WTC11 (cell line): ENCODE data around the gene ANTXR2. TPM values are rescaled to one million over a fixed set of nuclear protein-coding genes. Genes with fewer than 3 reads are reported as not detected.

ENCODE experiments used
- ATAC-seq: fragments of 200-7000 bp; cut with Tn5 transposase; 2 replicates; pipeline ENCODE4 v1.10.0; 2021; ENCODE audit warnings: mild to moderate bottlenecking, moderate library complexity
- CTCF ChIA-PET: fragments of 300-600 bp; sonication (Branson Sonifier 250); formaldehyde crosslinking; loops from one replicate; lab custom pipeline; 2021; ENCODE audit warnings: antibody characterized with exemption; lab: Charles Lee
- POLR2A ChIA-PET: fragments of 350-600 bp; sonication (Branson Sonifier 250); formaldehyde crosslinking; loops from one replicate; lab custom pipeline; 2021; ENCODE audit warnings: antibody characterized with exemption; lab: Charles Lee
- DNase-seq: peaks from one replicate; pipeline ENCODE4 v3.0.0; 2021; ENCODE audit warnings: low spot score
- H3K27ac Mint-ChIP-seq: 2 replicates; pipeline ENCODE4 v1.8.0; 2021; ENCODE audit warnings: mixed read lengths
- H3K27me3 Mint-ChIP-seq: 2 replicates; pipeline ENCODE4 v1.8.0; 2021; ENCODE audit warnings: low read depth, mild to moderate bottlenecking, moderate library complexity, mixed read lengths
- H3K36me3 Mint-ChIP-seq: 2 replicates; pipeline ENCODE4 v1.8.0; 2021; ENCODE audit warnings: mixed read lengths
- H3K4me1 Mint-ChIP-seq: 2 replicates; pipeline ENCODE4 v1.8.0; 2022; ENCODE audit warnings: mixed read lengths
- H3K4me3 Mint-ChIP-seq: 2 replicates; pipeline ENCODE4 v1.8.0; 2021; ENCODE audit warnings: mild to moderate bottlenecking, moderate library complexity, mixed read lengths
- H3K9me3 Mint-ChIP-seq: 2 replicates; pipeline ENCODE4 v1.8.0; 2021; ENCODE audit warnings: mixed read lengths
- ATF1 ChIP-seq: sonication (generic); formaldehyde crosslinking; IDR thresholded peaks from 2 replicates; pipeline ENCODE4 v1.8.1; 2023; ENCODE audit warnings: mild to moderate bottlenecking, moderate library complexity, missing genetic modification reagents
- CREM ChIP-seq: sonication (generic); formaldehyde crosslinking; IDR thresholded peaks from 2 replicates; pipeline ENCODE4 v1.8.1; 2022; ENCODE audit warnings: mild to moderate bottlenecking, missing genetic modification reagents, moderate library complexity
- E2F5 ChIP-seq: sonication (generic); formaldehyde crosslinking; IDR thresholded peaks from 2 replicates; pipeline ENCODE4 v1.8.1; 2022; ENCODE audit warnings: mild to moderate bottlenecking, moderate library complexity, missing genetic modification reagents
- ERG ChIP-seq: fragments of 250-450 bp; sonication (Bioruptor Pico); IDR thresholded peaks from 2 replicates; pipeline ENCODE4 v1.8.0; 2021; ENCODE audit warnings: mild to moderate bottlenecking
- ESRRA ChIP-seq: sonication (generic); formaldehyde crosslinking; IDR thresholded peaks from 2 replicates; pipeline ENCODE4 v1.8.1; 2022; ENCODE audit warnings: mild to moderate bottlenecking, missing genetic modification reagents, borderline replicate concordance
- JUN ChIP-seq: sonication (generic); formaldehyde crosslinking; IDR thresholded peaks from 2 replicates; pipeline ENCODE4 v1.8.0; 2023; ENCODE audit warnings: mild to moderate bottlenecking, missing genetic modification reagents
- KAT7 ChIP-seq: sonication (generic); formaldehyde crosslinking; IDR thresholded peaks from 2 replicates; pipeline ENCODE4 v1.8.1; 2023; ENCODE audit warnings: missing genetic modification reagents, mild to moderate bottlenecking, borderline replicate concordance
- MYBL2 ChIP-seq: sonication (generic); formaldehyde crosslinking; IDR thresholded peaks from 2 replicates; pipeline ENCODE4 v1.8.1; 2023; ENCODE audit warnings: mild to moderate bottlenecking, moderate library complexity, missing genetic modification reagents
- TEAD4 ChIP-seq: sonication (generic); formaldehyde crosslinking; IDR thresholded peaks from 2 replicates; pipeline ENCODE4 v1.8.0; 2022; ENCODE audit warnings: mild to moderate bottlenecking, missing genetic modification reagents
- ZNF263 ChIP-seq: sonication (generic); formaldehyde crosslinking; IDR thresholded peaks from 2 replicates; pipeline ENCODE4 v1.8.1; 2022; ENCODE audit warnings: low read depth, mild to moderate bottlenecking, moderate library complexity, missing genetic modification reagents
- ZNF317 ChIP-seq: sonication (generic); formaldehyde crosslinking; IDR thresholded peaks from 2 replicates; pipeline ENCODE4 v1.8.1; 2023; ENCODE audit warnings: low read depth, mild to moderate bottlenecking, moderate library complexity, missing genetic modification reagents, borderline replicate concordance
- ZNF425 ChIP-seq: fragments of 250-450 bp; sonication (Bioruptor Pico); conservative IDR thresholded peaks from 2 replicates; pipeline ENCODE4 v1.9.0; 2021; ENCODE audit warnings: mild to moderate bottlenecking
- total RNA-seq: library from RNA; stranded (reverse); gene quantifications from 3 replicates; pipeline ENCODE4 v1.2.3, GENCODE V29; 2021
- TF ChIP-seq, protein P1 (sequence below): sonication (generic); formaldehyde crosslinking; conservative IDR thresholded peaks from 2 replicates; pipeline ENCODE4 v1.8.1; 2023; ENCODE audit warnings: mild to moderate bottlenecking, low read depth, missing genetic modification reagents, moderate library complexity
- TF ChIP-seq, protein P2 (sequence below): sonication (generic); formaldehyde crosslinking; IDR thresholded peaks from 2 replicates; pipeline ENCODE4 v1.8.1; 2023; ENCODE audit warnings: mild to moderate bottlenecking, missing genetic modification reagents
- TF ChIP-seq, protein P3 (sequence below): fragments of 250-450 bp; sonication (Bioruptor Pico); IDR thresholded peaks from 2 replicates; pipeline ENCODE4 v1.9.0; 2021; ENCODE audit warnings: mild to moderate bottlenecking, borderline replicate concordance
- TF ChIP-seq, protein P4 (sequence below): fragments of 200-600 bp; IDR thresholded peaks from 2 replicates; pipeline ENCODE4 v1.8.0; 2022; ENCODE audit warnings: antibody characterized with exemption
- TF ChIP-seq, protein P5 (sequence below): sonication (generic); formaldehyde crosslinking; IDR thresholded peaks from 2 replicates; pipeline ENCODE4 v1.8.1; 2022; ENCODE audit warnings: low read depth, mild to moderate bottlenecking, moderate library complexity, missing genetic modification reagents, borderline replicate concordance

Gene ANTXR2
- total RNA-seq, 1 experiment from 2014 or later: 9.9 TPM

GRCh38 chr4:80086296-80086695, 13.3 kb upstream of the ANTXR2 start:
- TF ChIP-seq, protein P1, sequence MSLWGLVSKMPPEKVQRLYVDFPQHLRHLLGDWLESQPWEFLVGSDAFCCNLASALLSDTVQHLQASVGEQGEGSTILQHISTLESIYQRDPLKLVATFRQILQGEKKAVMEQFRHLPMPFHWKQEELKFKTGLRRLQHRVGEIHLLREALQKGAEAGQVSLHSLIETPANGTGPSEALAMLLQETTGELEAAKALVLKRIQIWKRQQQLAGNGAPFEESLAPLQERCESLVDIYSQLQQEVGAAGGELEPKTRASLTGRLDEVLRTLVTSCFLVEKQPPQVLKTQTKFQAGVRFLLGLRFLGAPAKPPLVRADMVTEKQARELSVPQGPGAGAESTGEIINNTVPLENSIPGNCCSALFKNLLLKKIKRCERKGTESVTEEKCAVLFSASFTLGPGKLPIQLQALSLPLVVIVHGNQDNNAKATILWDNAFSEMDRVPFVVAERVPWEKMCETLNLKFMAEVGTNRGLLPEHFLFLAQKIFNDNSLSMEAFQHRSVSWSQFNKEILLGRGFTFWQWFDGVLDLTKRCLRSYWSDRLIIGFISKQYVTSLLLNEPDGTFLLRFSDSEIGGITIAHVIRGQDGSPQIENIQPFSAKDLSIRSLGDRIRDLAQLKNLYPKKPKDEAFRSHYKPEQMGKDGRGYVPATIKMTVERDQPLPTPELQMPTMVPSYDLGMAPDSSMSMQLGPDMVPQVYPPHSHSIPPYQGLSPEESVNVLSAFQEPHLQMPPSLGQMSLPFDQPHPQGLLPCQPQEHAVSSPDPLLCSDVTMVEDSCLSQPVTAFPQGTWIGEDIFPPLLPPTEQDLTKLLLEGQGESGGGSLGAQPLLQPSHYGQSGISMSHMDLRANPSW (CRISPR knock-in tag): no peak
- TF ChIP-seq KAT7 (CRISPR knock-in tag) (no peak), ZNF317 (CRISPR knock-in tag) (no peak), ATF1 (CRISPR knock-in tag) (no peak), TEAD4 (no peak), ERG (no peak)
- TF ChIP-seq, protein P2, sequence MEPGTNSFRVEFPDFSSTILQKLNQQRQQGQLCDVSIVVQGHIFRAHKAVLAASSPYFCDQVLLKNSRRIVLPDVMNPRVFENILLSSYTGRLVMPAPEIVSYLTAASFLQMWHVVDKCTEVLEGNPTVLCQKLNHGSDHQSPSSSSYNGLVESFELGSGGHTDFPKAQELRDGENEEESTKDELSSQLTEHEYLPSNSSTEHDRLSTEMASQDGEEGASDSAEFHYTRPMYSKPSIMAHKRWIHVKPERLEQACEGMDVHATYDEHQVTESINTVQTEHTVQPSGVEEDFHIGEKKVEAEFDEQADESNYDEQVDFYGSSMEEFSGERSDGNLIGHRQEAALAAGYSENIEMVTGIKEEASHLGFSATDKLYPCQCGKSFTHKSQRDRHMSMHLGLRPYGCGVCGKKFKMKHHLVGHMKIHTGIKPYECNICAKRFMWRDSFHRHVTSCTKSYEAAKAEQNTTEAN: no peak
- ChIA-PET POLR2A (no interaction called here), CTCF (no interaction called here)
- no peak for DNase-seq
- no peak for ATAC-seq
- H3K4me1 Mint-ChIP-seq: no peaks in the 10 kb centered on the region
- H3K27ac Mint-ChIP-seq: no peak overlapping the region
- H3K27me3 Mint-ChIP-seq: peaks cover 5% of the 10 kb centered on the region; the same call in 1 of the 2 replicates
- H3K36me3 Mint-ChIP-seq: no peaks in the 10 kb centered on the region
- H3K9me3 Mint-ChIP-seq: no peaks in the 10 kb centered on the region
- no peak overlapping the region for H3K4me3 Mint-ChIP-seq

- DNase-seq (no peak), ATAC-seq (no peak)
- H3K36me3 Mint-ChIP-seq: no peaks in the 10 kb centered on the region
- H3K27me3 Mint-ChIP-seq: peaks cover 5% of the 10 kb centered on the region; the same call in 1 of the 2 replicates
- no peak overlapping the region for H3K4me3 Mint-ChIP-seq
- TF ChIP-seq CREM (CRISPR knock-in tag) (no peak), ESRRA (CRISPR knock-in tag) (no peak), MYBL2 (CRISPR knock-in tag) (no peak), ZNF263 (CRISPR knock-in tag) (no peak), E2F5 (CRISPR knock-in tag) (no peak), ZNF425 (CRISPR knock-in tag) (no peak), TEAD4 (no peak), JUN (CRISPR knock-in tag) (no peak)
- TF ChIP-seq, protein P3, sequence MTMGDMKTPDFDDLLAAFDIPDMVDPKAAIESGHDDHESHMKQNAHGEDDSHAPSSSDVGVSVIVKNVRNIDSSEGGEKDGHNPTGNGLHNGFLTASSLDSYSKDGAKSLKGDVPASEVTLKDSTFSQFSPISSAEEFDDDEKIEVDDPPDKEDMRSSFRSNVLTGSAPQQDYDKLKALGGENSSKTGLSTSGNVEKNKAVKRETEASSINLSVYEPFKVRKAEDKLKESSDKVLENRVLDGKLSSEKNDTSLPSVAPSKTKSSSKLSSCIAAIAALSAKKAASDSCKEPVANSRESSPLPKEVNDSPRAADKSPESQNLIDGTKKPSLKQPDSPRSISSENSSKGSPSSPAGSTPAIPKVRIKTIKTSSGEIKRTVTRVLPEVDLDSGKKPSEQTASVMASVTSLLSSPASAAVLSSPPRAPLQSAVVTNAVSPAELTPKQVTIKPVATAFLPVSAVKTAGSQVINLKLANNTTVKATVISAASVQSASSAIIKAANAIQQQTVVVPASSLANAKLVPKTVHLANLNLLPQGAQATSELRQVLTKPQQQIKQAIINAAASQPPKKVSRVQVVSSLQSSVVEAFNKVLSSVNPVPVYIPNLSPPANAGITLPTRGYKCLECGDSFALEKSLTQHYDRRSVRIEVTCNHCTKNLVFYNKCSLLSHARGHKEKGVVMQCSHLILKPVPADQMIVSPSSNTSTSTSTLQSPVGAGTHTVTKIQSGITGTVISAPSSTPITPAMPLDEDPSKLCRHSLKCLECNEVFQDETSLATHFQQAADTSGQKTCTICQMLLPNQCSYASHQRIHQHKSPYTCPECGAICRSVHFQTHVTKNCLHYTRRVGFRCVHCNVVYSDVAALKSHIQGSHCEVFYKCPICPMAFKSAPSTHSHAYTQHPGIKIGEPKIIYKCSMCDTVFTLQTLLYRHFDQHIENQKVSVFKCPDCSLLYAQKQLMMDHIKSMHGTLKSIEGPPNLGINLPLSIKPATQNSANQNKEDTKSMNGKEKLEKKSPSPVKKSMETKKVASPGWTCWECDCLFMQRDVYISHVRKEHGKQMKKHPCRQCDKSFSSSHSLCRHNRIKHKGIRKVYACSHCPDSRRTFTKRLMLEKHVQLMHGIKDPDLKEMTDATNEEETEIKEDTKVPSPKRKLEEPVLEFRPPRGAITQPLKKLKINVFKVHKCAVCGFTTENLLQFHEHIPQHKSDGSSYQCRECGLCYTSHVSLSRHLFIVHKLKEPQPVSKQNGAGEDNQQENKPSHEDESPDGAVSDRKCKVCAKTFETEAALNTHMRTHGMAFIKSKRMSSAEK (CRISPR knock-in tag): no peak
- TF ChIP-seq, protein P4, sequence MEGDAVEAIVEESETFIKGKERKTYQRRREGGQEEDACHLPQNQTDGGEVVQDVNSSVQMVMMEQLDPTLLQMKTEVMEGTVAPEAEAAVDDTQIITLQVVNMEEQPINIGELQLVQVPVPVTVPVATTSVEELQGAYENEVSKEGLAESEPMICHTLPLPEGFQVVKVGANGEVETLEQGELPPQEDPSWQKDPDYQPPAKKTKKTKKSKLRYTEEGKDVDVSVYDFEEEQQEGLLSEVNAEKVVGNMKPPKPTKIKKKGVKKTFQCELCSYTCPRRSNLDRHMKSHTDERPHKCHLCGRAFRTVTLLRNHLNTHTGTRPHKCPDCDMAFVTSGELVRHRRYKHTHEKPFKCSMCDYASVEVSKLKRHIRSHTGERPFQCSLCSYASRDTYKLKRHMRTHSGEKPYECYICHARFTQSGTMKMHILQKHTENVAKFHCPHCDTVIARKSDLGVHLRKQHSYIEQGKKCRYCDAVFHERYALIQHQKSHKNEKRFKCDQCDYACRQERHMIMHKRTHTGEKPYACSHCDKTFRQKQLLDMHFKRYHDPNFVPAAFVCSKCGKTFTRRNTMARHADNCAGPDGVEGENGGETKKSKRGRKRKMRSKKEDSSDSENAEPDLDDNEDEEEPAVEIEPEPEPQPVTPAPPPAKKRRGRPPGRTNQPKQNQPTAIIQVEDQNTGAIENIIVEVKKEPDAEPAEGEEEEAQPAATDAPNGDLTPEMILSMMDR: no peak
- TF ChIP-seq, protein P2: no peak
- TF ChIP-seq, protein P5, sequence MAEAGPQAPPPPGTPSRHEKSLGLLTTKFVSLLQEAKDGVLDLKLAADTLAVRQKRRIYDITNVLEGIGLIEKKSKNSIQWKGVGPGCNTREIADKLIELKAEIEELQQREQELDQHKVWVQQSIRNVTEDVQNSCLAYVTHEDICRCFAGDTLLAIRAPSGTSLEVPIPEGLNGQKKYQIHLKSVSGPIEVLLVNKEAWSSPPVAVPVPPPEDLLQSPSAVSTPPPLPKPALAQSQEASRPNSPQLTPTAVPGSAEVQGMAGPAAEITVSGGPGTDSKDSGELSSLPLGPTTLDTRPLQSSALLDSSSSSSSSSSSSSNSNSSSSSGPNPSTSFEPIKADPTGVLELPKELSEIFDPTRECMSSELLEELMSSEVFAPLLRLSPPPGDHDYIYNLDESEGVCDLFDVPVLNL (CRISPR knock-in tag): no peak
- no peaks in the 10 kb centered on the region for H3K4me1 Mint-ChIP-seq
- H3K27ac Mint-ChIP-seq: no peak overlapping the region
- ChIA-PET POLR2A (no interaction called here), CTCF (no interaction called here)
- peaks cover 5% of the 10 kb centered on the region; the same call in 1 of the 2 replicates for H3K9me3 Mint-ChIP-seq
Observed at GRCh38 chr4:80085081-80085480, 12.1 kb upstream of the ANTXR2 start.
